Esophagus muscularis mucosa (tissue), 4 donors: ENCODE results near the gene BCL3. TPM values are rescaled to one million over a fixed set of nuclear protein-coding genes. Genes with fewer than 3 reads are reported as not detected.

Source experiments
- DNase-seq: peaks from one replicate; pipeline ENCODE4 v3.0.0-alpha.2; 2017; ENCODE audit errors: extremely low spot score
- H3K27ac ChIP-seq, 4 donors: fragments of 200-600 bp; sonication (generic); replicated peaks in 1 of 4; 1 replicate in 3 of 4; 2 replicates in 1 of 4; pipeline ENCODE4 v1.5.1; 2016 to 2019; ENCODE audit warnings: mild to moderate bottlenecking in 1 of 4
- H3K27me3 ChIP-seq, 4 donors: fragments of 200-600 bp; sonication (generic); one replicate each; pipeline versions ENCODE4 v1.5.1 to v1.6.0; 2016 to 2019
- H3K36me3 ChIP-seq, 4 donors: fragments of 200-600 bp; sonication (generic); one replicate each; pipeline ENCODE4 v1.5.1; 2016 to 2019
- H3K4me1 ChIP-seq, 4 donors: fragments of 200-600 bp; sonication (generic); one replicate each; pipeline ENCODE4 v1.5.1; 2016 to 2019
- H3K4me3 ChIP-seq, 4 donors: fragments of 200-600 bp; sonication (generic); 1 replicate in 2 of 4; 2 replicates in 2 of 4; pipeline ENCODE4 v1.5.1; 2016 to 2019; ENCODE audit warnings: mild to moderate bottlenecking in 4 of 4, moderate library complexity in 1 of 4
- H3K9me3 ChIP-seq, 4 donors: fragments of 200-600 bp; sonication (generic); 1 replicate in 3 of 4; 2 replicates in 1 of 4; pipeline ENCODE4 v1.5.1; 2016 to 2019
- EP300 ChIP-seq: sonication (generic); formaldehyde crosslinking; IDR thresholded peaks from one replicate; pipeline ENCODE4 v1.6.1; 2017; ENCODE audit warnings: antibody characterized with exemption
- POLR2A ChIP-seq: fragments of 450-650 bp; IDR thresholded peaks from one replicate; pipeline ENCODE4 v1.6.1; 2017; ENCODE audit warnings: antibody characterized with exemption, moderate library complexity, mild to moderate bottlenecking, low read depth
- POLR2AphosphoS5 ChIP-seq, 2 donors: sonication (generic); formaldehyde crosslinking; IDR thresholded peaks; one replicate each; pipeline ENCODE4 v1.6.1; 2017; ENCODE audit warnings: antibody characterized with exemption in 2 of 2
- WGBS: methylation state at CpG from one replicate; pipeline ENCODE4 v1.1.5; 2018; 5-methylcytosine and 5-hydroxymethylcytosine counted together
- intact Hi-C: fragments of 100-400 bp; cut with DNase I; formaldehyde crosslinking; loops from one replicate; pipeline ENCODE4 v1.15.1; 2023
- total RNA-seq, 4 donors: library from RNA; depleted of rRNA; stranded (reverse); fragments of >200 nt; gene quantifications; one replicate each; pipeline versions ENCODE4 v1.1.0 to v1.2.1, GENCODE V29; 2016
- TF ChIP-seq, protein P1 (sequence below), 3 experiments: fragments of 200-600 bp in 2 of 3; fragments of 450-650 bp in 1 of 3; sonication (generic) in 2 of 3; IDR thresholded peaks; one replicate each; pipeline ENCODE4 v1.5.1; 2017 to 2019; ENCODE audit warnings: antibody characterized with exemption in 3 of 3, mild to moderate bottlenecking in 2 of 3, moderate library complexity in 1 of 3

BCL3 gene, protein sequence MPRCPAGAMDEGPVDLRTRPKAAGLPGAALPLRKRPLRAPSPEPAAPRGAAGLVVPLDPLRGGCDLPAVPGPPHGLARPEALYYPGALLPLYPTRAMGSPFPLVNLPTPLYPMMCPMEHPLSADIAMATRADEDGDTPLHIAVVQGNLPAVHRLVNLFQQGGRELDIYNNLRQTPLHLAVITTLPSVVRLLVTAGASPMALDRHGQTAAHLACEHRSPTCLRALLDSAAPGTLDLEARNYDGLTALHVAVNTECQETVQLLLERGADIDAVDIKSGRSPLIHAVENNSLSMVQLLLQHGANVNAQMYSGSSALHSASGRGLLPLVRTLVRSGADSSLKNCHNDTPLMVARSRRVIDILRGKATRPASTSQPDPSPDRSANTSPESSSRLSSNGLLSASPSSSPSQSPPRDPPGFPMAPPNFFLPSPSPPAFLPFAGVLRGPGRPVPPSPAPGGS
- total RNA-seq = 100 to 1,000 TPM in 1 of 4 donors, 10 to 100 TPM in 2, 1 to 10 TPM in 1; 10.0 to 147 (median 20.2) TPM

DNA sequence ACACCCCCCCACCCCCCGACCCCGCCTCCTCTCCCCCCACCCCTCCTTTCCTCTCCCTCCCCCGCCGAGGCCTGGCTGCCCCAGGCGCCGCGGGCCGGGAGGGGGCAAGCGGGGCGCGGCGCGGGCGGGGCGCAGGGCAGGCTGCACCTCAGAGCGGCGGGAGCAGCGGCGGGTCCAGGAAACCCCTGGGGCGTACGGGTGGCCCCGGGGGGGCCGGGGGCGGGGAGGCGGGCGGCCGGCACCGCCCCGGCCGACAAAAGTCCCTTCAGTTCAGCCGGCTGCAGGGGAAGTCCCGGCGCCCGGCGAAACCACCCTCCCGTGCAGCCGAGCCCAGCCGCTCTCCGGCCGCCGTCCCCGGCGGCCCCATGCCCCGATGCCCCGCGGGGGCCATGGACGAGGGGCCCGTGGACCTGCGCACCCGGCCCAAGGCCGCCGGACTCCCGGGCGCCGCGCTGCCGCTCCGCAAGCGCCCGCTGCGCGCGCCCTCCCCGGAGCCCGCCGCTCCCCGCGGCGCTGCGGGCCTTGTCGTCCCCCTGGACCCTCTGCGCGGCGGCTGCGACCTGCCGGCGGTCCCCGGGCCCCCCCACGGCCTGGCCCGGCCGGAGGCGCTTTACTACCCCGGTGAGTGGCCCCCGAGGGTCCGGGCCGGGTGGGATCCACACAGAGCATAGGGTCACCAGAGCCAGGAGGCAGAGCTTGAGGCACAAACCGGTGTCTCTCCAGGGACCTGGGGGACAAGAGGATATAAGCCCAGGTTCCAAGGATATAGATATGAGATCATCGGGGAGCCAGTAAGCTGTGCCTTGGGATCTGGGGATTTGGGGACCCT lies at the start of gene BCL3:
Gene BCL3 (plus strand): TSS at position 283 of the 829 bp plus-strand sequence. CDS start 83 bp downstream, at position 366.
- Histone ChIP-seq H3K27me3 (no peaks in the 10 kb centered on the region), H3K9me3 (no peaks in the 10 kb centered on the region), H3K36me3 (peaks cover 0 to 32% (median 21%) of the 10 kb centered on the region in 4 donors), H3K4me3 (peak within 1 kb of the TSS; percentile 75 to 84 (median 80)), H3K4me1 (peaks cover 57 to 94% (median 90%) of the 10 kb centered on the region in 4 donors), H3K27ac (peak within 1 kb of the TSS; percentile 89 to 96 (median 94))
- intact Hi-C loops = no loop called here
- WGBS = 3% methylated on average over 4 of the region's 88 CpGs
- TF ChIP-seq POLR2AphosphoS5 (IDR thresholded peaks at IDR 0.05) (no peak), POLR2A (no peak), EP300 (no peak)
- TF ChIP-seq, protein P1, sequence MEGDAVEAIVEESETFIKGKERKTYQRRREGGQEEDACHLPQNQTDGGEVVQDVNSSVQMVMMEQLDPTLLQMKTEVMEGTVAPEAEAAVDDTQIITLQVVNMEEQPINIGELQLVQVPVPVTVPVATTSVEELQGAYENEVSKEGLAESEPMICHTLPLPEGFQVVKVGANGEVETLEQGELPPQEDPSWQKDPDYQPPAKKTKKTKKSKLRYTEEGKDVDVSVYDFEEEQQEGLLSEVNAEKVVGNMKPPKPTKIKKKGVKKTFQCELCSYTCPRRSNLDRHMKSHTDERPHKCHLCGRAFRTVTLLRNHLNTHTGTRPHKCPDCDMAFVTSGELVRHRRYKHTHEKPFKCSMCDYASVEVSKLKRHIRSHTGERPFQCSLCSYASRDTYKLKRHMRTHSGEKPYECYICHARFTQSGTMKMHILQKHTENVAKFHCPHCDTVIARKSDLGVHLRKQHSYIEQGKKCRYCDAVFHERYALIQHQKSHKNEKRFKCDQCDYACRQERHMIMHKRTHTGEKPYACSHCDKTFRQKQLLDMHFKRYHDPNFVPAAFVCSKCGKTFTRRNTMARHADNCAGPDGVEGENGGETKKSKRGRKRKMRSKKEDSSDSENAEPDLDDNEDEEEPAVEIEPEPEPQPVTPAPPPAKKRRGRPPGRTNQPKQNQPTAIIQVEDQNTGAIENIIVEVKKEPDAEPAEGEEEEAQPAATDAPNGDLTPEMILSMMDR (IDR thresholded peaks at IDR 0.05) = peak in 1 of 3 experiments; percentile 12
- no peak for DNase-seq

DNA sequence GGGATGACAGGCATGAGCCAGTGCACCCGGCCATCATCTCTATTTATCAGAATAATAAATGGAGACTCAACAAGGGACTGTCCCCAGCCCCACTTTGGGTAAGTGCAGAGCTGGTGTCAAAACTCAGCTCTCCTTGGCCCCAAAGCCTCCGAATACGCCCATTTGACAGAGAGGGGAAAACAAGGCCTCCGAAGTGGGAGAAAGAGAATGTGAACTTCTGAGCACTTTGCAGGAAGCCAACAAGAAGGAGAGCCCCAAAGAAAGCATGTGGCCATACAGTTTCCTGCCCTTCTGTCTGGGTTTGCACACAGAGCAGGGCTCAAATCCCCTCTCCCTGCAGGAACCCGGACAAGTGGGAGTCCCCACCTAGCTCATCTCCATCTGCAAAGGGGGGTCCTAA lies 48.0 kb upstream of the BCL3 start:
- H3K36me3 ChIP-seq = no peaks in the 10 kb centered on the region
- H3K27ac ChIP-seq = no peak overlapping the region
- DNase-seq = no peak
- TF ChIP-seq POLR2AphosphoS5 (IDR thresholded peaks at IDR 0.05) (no peak), POLR2A (no peak), EP300 (no peak)
- TF ChIP-seq, protein P1 (IDR thresholded peaks at IDR 0.05) = no peak
- WGBS = 95% methylated on average over 4 of the region's 5 CpGs
- no peaks in the 10 kb centered on the region for H3K4me1 ChIP-seq
- intact Hi-C loops = no loop called here
- H3K9me3 ChIP-seq = no peaks in the 10 kb centered on the region
- H3K27me3 ChIP-seq = peaks cover 0 to 19% (median 0%) of the 10 kb centered on the region in 4 donors
- no peak overlapping the region for H3K4me3 ChIP-seq

DNA sequence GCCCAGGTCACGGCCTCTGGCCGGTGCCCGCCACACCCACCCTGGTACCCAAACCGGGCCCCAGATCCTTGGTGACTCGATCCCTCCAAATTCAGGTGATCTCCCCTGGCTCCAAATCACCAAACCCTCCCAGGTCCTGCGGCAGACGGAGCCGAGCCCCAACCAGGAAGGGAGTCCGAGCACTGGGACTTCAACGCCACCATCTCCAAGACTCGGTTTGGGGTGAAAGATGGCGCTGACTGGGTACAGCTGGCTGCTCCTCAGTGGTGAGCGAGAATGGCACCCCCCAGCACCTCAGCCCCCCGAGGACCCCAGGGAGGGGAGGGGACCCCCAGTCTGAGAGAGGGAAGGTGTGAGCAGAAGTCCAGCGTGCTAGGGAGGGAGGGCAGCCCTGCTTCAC lies 47.3 kb upstream of the BCL3 start:
- intact Hi-C loops = no loop called here
- no peak for DNase-seq
- Histone ChIP-seq H3K9me3 (no peaks in the 10 kb centered on the region), H3K27ac (no peak overlapping the region), H3K4me3 (no peak overlapping the region), H3K36me3 (no peaks in the 10 kb centered on the region), H3K4me1 (no peaks in the 10 kb centered on the region), H3K27me3 (peaks cover 0 to 19% (median 0%) of the 10 kb centered on the region in 4 donors)
- TF ChIP-seq EP300 = no peak
- no peak for TF ChIP-seq POLR2AphosphoS5 (IDR thresholded peaks at IDR 0.05)
- TF ChIP-seq, protein P1 (IDR thresholded peaks at IDR 0.05) = no peak
- WGBS = 83% methylated on average over 11 of the region's 15 CpGs

DNA sequence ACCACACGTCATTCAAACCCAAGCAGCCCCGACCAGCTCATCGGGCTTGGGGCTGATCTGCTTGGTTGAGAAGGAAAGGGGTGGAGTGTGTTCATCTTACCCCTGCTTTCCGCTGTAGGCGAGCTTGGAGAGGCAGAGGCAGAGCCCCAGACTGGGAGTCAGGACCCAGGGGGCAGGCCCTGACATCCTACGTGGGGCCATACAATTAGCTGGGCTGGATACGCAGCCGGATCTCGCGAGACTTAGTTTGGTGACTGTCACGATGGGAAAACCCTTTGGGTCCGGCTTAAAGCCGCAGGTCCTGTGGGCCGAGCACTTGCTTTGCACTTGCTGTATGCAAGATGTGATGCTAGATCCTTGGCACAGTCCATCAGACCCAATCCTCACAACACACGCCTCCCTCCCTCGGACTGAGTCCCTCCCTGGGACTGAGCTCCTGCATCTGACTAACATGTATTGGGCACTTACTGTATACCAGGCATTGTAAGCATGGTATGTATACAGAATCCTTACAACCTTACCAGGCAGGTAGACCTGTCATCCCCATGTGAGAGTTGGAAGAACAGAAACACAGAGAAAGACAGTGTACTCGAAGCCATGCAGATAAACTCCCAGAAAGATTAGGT lies 45.8 kb upstream of the BCL3 start:
- intact Hi-C loops = no loop called here

More for the DNA sequence above, 45.8 kb upstream of the BCL3 start:
- Histone ChIP-seq H3K9me3 (no peaks in the 10 kb centered on the region), H3K27me3 (peaks cover 0 to 14% (median 0%) of the 10 kb centered on the region in 4 donors), H3K27ac (no peak overlapping the region), H3K4me3 (no peak overlapping the region), H3K4me1 (no peaks in the 10 kb centered on the region), H3K36me3 (no peaks in the 10 kb centered on the region)
- 89% methylated on average over 12 of the region's 17 CpGs for WGBS
- DNase-seq = no peak
- TF ChIP-seq EP300 (no peak), POLR2AphosphoS5 (IDR thresholded peaks at IDR 0.05) (no peak), POLR2A (no peak)
- TF ChIP-seq, protein P1 (IDR thresholded peaks at IDR 0.05) = no peak
